H1 (cell line): ENCODE results near the gene TRIP13. TPM values are rescaled to one million over a fixed set of nuclear protein-coding genes. Genes with fewer than 3 reads are reported as not detected.
"Not testable (repeated sequence)": the region's sequence is repeated elsewhere in the genome, so short reads cannot be mapped to it uniquely, and the experiment has no call there.

Experiments used
- CTCF ChIA-PET: fragments of 300-600 bp; sonication (Branson Sonifier 250); formaldehyde crosslinking; loops from one replicate; lab custom pipeline; 2021; ENCODE audit not compliant: partially characterized antibody; lab: Charles Lee
- POLR2A ChIA-PET: fragments of 300-600 bp; sonication (Branson Sonifier 250); formaldehyde crosslinking; loops from one replicate; lab custom pipeline; 2021; ENCODE audit warnings: inconsistent platforms; ENCODE audit not compliant: partially characterized antibody; lab: Charles Lee
- DNase-seq, 2 experiments: peaks; one replicate each; pipeline versions ENCODE4 v3.0.0 to v3.0.0-alpha.2; 2010 to 2022; ENCODE audit warnings: low spot score in 2 of 2, low read depth in 1 of 2, mixed read lengths in 1 of 2
- FAIRE-seq: peaks from 2 replicates; lab custom pipeline; 2011; peaks lifted over from hg19 to GRCh38; lab: Jason Lieb, UNC
- H2AFZ ChIP-seq: 2 replicates; pipeline ENCODE4 v1.8.1; 2012; ENCODE audit warnings: low read length, inconsistent platforms
- H2AK5ac ChIP-seq: 2 replicates; pipeline ENCODE4 v1.6.1; 2013; ENCODE audit warnings: low read depth, low read length
- H2BK120ac ChIP-seq: replicated peaks from 2 replicates; pipeline ENCODE3; 2013; ENCODE audit warnings: low read depth, low read length, inconsistent platforms
- H2BK12ac ChIP-seq: 2 replicates; pipeline ENCODE4 v1.6.1; 2013; ENCODE audit warnings: low read depth, low read length
- H2BK15ac ChIP-seq: 2 replicates; pipeline ENCODE4 v1.6.1; 2013; ENCODE audit warnings: low read length
- H2BK20ac ChIP-seq: 2 replicates; pipeline ENCODE4 v1.6.1; 2013; ENCODE audit warnings: low read length
- H2BK5ac ChIP-seq: 2 replicates; pipeline ENCODE4 v1.6.1; 2013; ENCODE audit warnings: low read depth, low read length
- H3K14ac ChIP-seq: 2 replicates; pipeline ENCODE4 v1.6.1; 2013; ENCODE audit warnings: inconsistent platforms; ENCODE audit not compliant: insufficient read length
- H3K18ac ChIP-seq: 2 replicates; pipeline ENCODE4 v1.6.1; 2013; ENCODE audit warnings: low read length; ENCODE audit errors: extremely low read depth
- H3K23ac ChIP-seq: 2 replicates; pipeline ENCODE4 v1.6.1; 2013; ENCODE audit warnings: inconsistent platforms; ENCODE audit not compliant: insufficient read length
- H3K23me2 ChIP-seq: 2 replicates; pipeline ENCODE4 v1.6.1; 2013; ENCODE audit warnings: low read depth, low read length
- H3K27ac ChIP-seq: 2 replicates; pipeline ENCODE4 v1.6.1; 2011; ENCODE audit warnings: low read depth, low read length, inconsistent platforms
- H3K27me3 ChIP-seq, 4 experiments: replicated peaks in 1 of 4; 1 replicate in 1 of 4; 2 replicates in 3 of 4; pipeline versions ENCODE4 v1.6.1 to v1.8.1; 2011 to 2013; ENCODE audit warnings: low read length in 3 of 4, mild to moderate bottlenecking in 3 of 4, inconsistent platforms in 2 of 4, mixed read lengths in 2 of 4, moderate library complexity in 1 of 4; ENCODE audit not compliant: control insufficient read depth in 3 of 4, insufficient read depth in 3 of 4; ENCODE audit errors: extremely low read depth in 1 of 4
- H3K36me3 ChIP-seq, 4 experiments: 2 replicates each; pipeline versions ENCODE4 v1.6.1 to v1.8.1; 2011 to 2013; ENCODE audit warnings: mild to moderate bottlenecking in 4 of 4, low read length in 3 of 4, moderate library complexity in 2 of 4, control low read depth in 1 of 4, inconsistent platforms in 1 of 4; ENCODE audit not compliant: insufficient read depth in 4 of 4, control insufficient read depth in 2 of 4
- H3K4ac ChIP-seq: replicated peaks from 2 replicates; pipeline ENCODE3; 2013; ENCODE audit warnings: low read length, low read depth, mixed read lengths, inconsistent platforms; ENCODE audit not compliant: insufficient read length
- H3K4me1 ChIP-seq, 4 experiments: replicated peaks in 1 of 4; 1 replicate in 1 of 4; 2 replicates in 3 of 4; pipeline versions ENCODE4 v1.6.1 to v1.8.1; 2011 to 2013; ENCODE audit warnings: low read length in 3 of 4, inconsistent platforms in 2 of 4, mixed read lengths in 1 of 4; ENCODE audit not compliant: insufficient read depth in 4 of 4, control insufficient read depth in 3 of 4
- H3K4me2 ChIP-seq, 2 experiments: 2 replicates each; pipeline versions ENCODE4 v1.6.1 to v1.8.1; 2011 to 2013; ENCODE audit warnings: low read depth in 2 of 2, low read length in 2 of 2, control low read depth in 1 of 2, inconsistent platforms in 1 of 2, mild to moderate bottlenecking in 1 of 2; ENCODE audit not compliant: insufficient read depth in 1 of 2
- H3K4me3 ChIP-seq, 4 experiments: fragments of 200-600, 300-600 bp in 1 of 4; sonication (generic), shearing (Covaris generic), sonication (Bioruptor Twin) in 1 of 4; 2 replicates each; pipeline versions ENCODE4 v1.5.1 to v1.8.1; 2011 to 2016; ENCODE audit warnings: low read length in 4 of 4, low read depth in 3 of 4, control low read depth in 2 of 4, inconsistent platforms in 2 of 4, mild to moderate bottlenecking in 2 of 4, mixed read lengths in 1 of 4, moderate library complexity in 1 of 4; ENCODE audit not compliant: insufficient read depth in 2 of 4; ENCODE audit errors: extremely low read depth in 1 of 4
- H3K56ac ChIP-seq: replicated peaks from 2 replicates; pipeline ENCODE3; 2013; ENCODE audit warnings: low read depth, mild to moderate bottlenecking, mixed read lengths, low read length, inconsistent platforms; ENCODE audit not compliant: insufficient read length
- H3K79me1 ChIP-seq: 2 replicates; pipeline ENCODE4 v1.6.1; 2013; ENCODE audit warnings: low read depth, low read length, control low read depth
- H3K79me2 ChIP-seq, 2 experiments: 2 replicates each; pipeline versions ENCODE4 v1.6.1 to v1.8.1; 2012 to 2013; ENCODE audit warnings: low read length in 2 of 2, mild to moderate bottlenecking in 2 of 2, inconsistent platforms in 1 of 2; ENCODE audit not compliant: insufficient read depth in 2 of 2, control insufficient read depth in 1 of 2
- H3K9ac ChIP-seq, 4 experiments: replicated peaks in 1 of 4; 1 replicate in 1 of 4; 2 replicates in 3 of 4; pipeline versions ENCODE4 v1.6.1 to v1.8.1; 2011 to 2013; ENCODE audit warnings: low read depth in 3 of 4, low read length in 3 of 4, control low read depth in 2 of 4, mild to moderate bottlenecking in 2 of 4, moderate library complexity in 2 of 4, inconsistent platforms in 1 of 4; ENCODE audit errors: extremely low read depth in 1 of 4
- H3K9me3 ChIP-seq, 2 experiments: 2 replicates each; pipeline versions ENCODE4 v1.6.1 to v1.8.1; 2012 to 2013; ENCODE audit warnings: mild to moderate bottlenecking in 2 of 2, moderate library complexity in 2 of 2, control low read depth in 1 of 2, inconsistent platforms in 1 of 2, low read depth in 1 of 2, low read length in 1 of 2, mixed read lengths in 1 of 2; ENCODE audit not compliant: insufficient read depth in 2 of 2
- H4K20me1 ChIP-seq, 2 experiments: replicated peaks in 1 of 2; 2 replicates each; pipeline versions ENCODE3 to v1.8.1; 2011 to 2013; ENCODE audit warnings: inconsistent platforms in 2 of 2, low read length in 2 of 2, mild to moderate bottlenecking in 1 of 2; ENCODE audit not compliant: insufficient read depth in 2 of 2, control insufficient read depth in 1 of 2
- H4K5ac ChIP-seq: 2 replicates; pipeline ENCODE4 v1.6.1; 2013; ENCODE audit warnings: low read length, low read depth, mixed read lengths, inconsistent platforms; ENCODE audit not compliant: insufficient read length
- H4K8ac ChIP-seq: 2 replicates; pipeline ENCODE4 v1.8.0; 2013; ENCODE audit warnings: mild to moderate bottlenecking, moderate library complexity, low read length, inconsistent platforms; ENCODE audit not compliant: insufficient read depth; ENCODE audit errors: extremely low read depth
- H4K91ac ChIP-seq: replicated peaks from 2 replicates; pipeline ENCODE3; 2013; ENCODE audit warnings: low read length, mixed read lengths, inconsistent platforms; ENCODE audit not compliant: insufficient read length
- WGBS, 2 experiments: shearing (Covaris generic) in 1 of 2; methylation state at CpG; one replicate each; pipeline versions ENCODE4 v1.1.6 to v1.1.7; 2013 to 2015; ENCODE audit warnings: low lambda C conversion rate in 2 of 2, mixed read lengths in 2 of 2, inconsistent platforms in 1 of 2, low coverage in 1 of 2, missing lambda C conversion rate in 1 of 2; ENCODE audit not compliant: insufficient replicate concordance in 2 of 2, insufficient coverage in 1 of 2, insufficient read length in 1 of 2; ENCODE audit errors: extremely low coverage in 1 of 2, missing lambda C conversion rate in 1 of 2; 5-methylcytosine and 5-hydroxymethylcytosine counted together
- polyA plus RNA-seq, 7 experiments: library from polyadenylated mRNA; depleted of rRNA in 3 of 7; stranded (reverse) in 5 of 7; unstranded in 2 of 7; fragments of >200 nt in 5 of 7; fragments of 200-250 nt in 2 of 7; gene quantifications; 1 replicate in 5 of 7; 2 replicates in 1 of 7; 4 replicates in 1 of 7; pipeline versions ENCODE4 v1.2.1 to v1.2.3, GENCODE V29; 2011 to 2013; ENCODE audit warnings: missing spikeins in 2 of 7, mixed read lengths in 2 of 7
- total RNA-seq: library from RNA; stranded (reverse); fragmentation: NEBNext Ultra II Directional; extraction: Animal tissue kit (Norgen Biotek cat#: 25700); gene quantifications from 2 replicates; pipeline ENCODE4 v1.2.1, GENCODE V29; 2021

TRIP13 gene
- total and polyA plus RNA-seq, 2 of the 8 experiments (the other 6 are each of a cell fraction or from before 2014, with no cell fraction given) = 20.0 to 39.2 TPM

- H3K79me1 ChIP-seq, H3K4me1 ChIP-seq, H3K4me3 ChIP-seq, H3K27me3 ChIP-seq, H2AFZ ChIP-seq, H3K14ac ChIP-seq, H4K20me1 ChIP-seq, H3K4me2 ChIP-seq, H3K23ac ChIP-seq, H3K79me2 ChIP-seq, H3K4ac ChIP-seq, H4K91ac ChIP-seq, H3K36me3 ChIP-seq, H2BK12ac ChIP-seq, H2BK15ac ChIP-seq, H4K8ac ChIP-seq, H3K18ac ChIP-seq, H3K9me3 ChIP-seq, H3K27ac ChIP-seq, H3K9ac ChIP-seq, H4K5ac ChIP-seq, FAIRE-seq, H2BK5ac ChIP-seq, H2AK5ac ChIP-seq, DNase-seq, H3K56ac ChIP-seq, H2BK20ac ChIP-seq, H3K23me2 ChIP-seq, POLR2A ChIA-PET, H2BK120ac ChIP-seq: not testable (repeated sequence)
- 79% methylated on average over 2 of the region's 2 CpGs; no CpG with 5 or more reads in 1 of the 2 experiments for WGBS, 2 experiments
- CTCF ChIA-PET = interaction anchor here (1.1 to 1.5 kb wide), 3 partner anchors 8 to 42 kb away, joined by 3 to 5 read pairs (median 4); no protein-coding TSS in a partner anchor
These were observed 48.1 kb downstream of the TRIP13 start for GRCh38 chr5:940741-941140.
